ENCODE data around the gene TESK2. TPM values are rescaled to one million over a fixed set of nuclear protein-coding genes. Genes with fewer than 3 reads are reported as not detected.
A peak's percentile ranks its signal among the peaks of the same experiment; 100 is the strongest.

The TESK2 gene
- total and polyA plus RNA-seq, 10 donors: 3.2 to 11.5 (median 7.7) TPM

- no peaks in the 10 kb centered on the region for H3K4me1 ChIP-seq
- DNase-seq: no peak
- no peak overlapping the region for H3K4me3 ChIP-seq
- no peaks in the 10 kb centered on the region for H3K27me3 ChIP-seq (replicated peaks in 1 of 7)
- 85 to 95% (median 91%) methylated on average over 3 of the region's 3 CpGs for WGBS, 5 donors
- peaks cover 0 to 2% (median 0%) of the 10 kb centered on the region in 8 donors for H3K9me3 ChIP-seq
- H3K27ac ChIP-seq: no peak overlapping the region
- TF ChIP-seq CTCF (IDR thresholded peaks at IDR 0.05 in 8 of 11, conservative IDR thresholded peaks at IDR 0.05 in 3 of 11) (no peak), POLR2AphosphoS5 (IDR thresholded peaks at IDR 0.05) (no peak), POLR2A (IDR thresholded peaks at IDR 0.05) (no peak)
- H3K36me3 ChIP-seq: no peaks in the 10 kb centered on the region
- intact Hi-C loops (cut with DNase I; ENCODE audit: low total_unique reads): no loop called here
Measured at GRCh38 chr1:45314266-45314665, 176.7 kb downstream of the TESK2 start.

GRCh38 chr1:45306905-45307304, 184.1 kb downstream of the TESK2 start:
- 70 to 88% (median 84%) methylated on average over 3 of the region's 3 CpGs for WGBS, 5 donors

GRCh38 chr1:45306319-45306718, 184.6 kb downstream of the TESK2 start:
- no peak for DNase-seq
- TF ChIP-seq POLR2AphosphoS5 (IDR thresholded peaks at IDR 0.05) (no peak), POLR2A (IDR thresholded peaks at IDR 0.05) (no peak)
- Histone ChIP-seq H3K27ac (peak overlapping the region in 1 of 8 donors; percentile 15), H3K36me3 (no peaks in the 10 kb centered on the region), H3K27me3 (replicated peaks in 1 of 7) (no peaks in the 10 kb centered on the region), H3K4me1 (peaks cover 8 to 39% (median 21%) of the 10 kb centered on the region in 6 donors), H3K4me3 (no peak overlapping the region), H3K9me3 (peaks cover 0 to 2% (median 0%) of the 10 kb centered on the region in 8 donors)
- WGBS, 5 donors: 41 to 57% (median 46%) methylated on average over 8 of the region's 8 CpGs
- intact Hi-C loops (cut with DNase I; ENCODE audit: low total_unique reads): no loop called here

More at GRCh38 chr1:45306905-45307304, 184.1 kb downstream of the TESK2 start:
- H3K27me3 ChIP-seq (replicated peaks in 1 of 7): no peaks in the 10 kb centered on the region
- H3K36me3 ChIP-seq: no peaks in the 10 kb centered on the region
- peaks cover 8 to 39% (median 21%) of the 10 kb centered on the region in 6 donors for H3K4me1 ChIP-seq
- no peak for TF ChIP-seq CTCF (IDR thresholded peaks at IDR 0.05 in 8 of 11, conservative IDR thresholded peaks at IDR 0.05 in 3 of 11)
- TF ChIP-seq POLR2AphosphoS5 (IDR thresholded peaks at IDR 0.05): no peak
- no peak for TF ChIP-seq POLR2A (IDR thresholded peaks at IDR 0.05)
- no peak for DNase-seq
- H3K9me3 ChIP-seq: peaks cover 0 to 2% (median 0%) of the 10 kb centered on the region in 8 donors
- H3K27ac ChIP-seq: no peak overlapping the region
- no peak overlapping the region for H3K4me3 ChIP-seq
- intact Hi-C loops (cut with DNase I; ENCODE audit: low total_unique reads): no loop called here

- no peaks in the 10 kb centered on the region for H3K36me3 ChIP-seq
- H3K4me3 ChIP-seq: no peak overlapping the region
- H3K27ac ChIP-seq: peak overlapping the region in 5 of 8 donors; percentile 91 to 95 (median 95)
- WGBS, 5 donors: 92 to 96% (median 94%) methylated on average over 10 of the region's 10 CpGs
- H3K9me3 ChIP-seq: no peaks in the 10 kb centered on the region
- no peaks in the 10 kb centered on the region for H3K27me3 ChIP-seq (replicated peaks in 1 of 7)
- DNase-seq: no peak
- TF ChIP-seq CTCF (IDR thresholded peaks at IDR 0.05 in 8 of 11, conservative IDR thresholded peaks at IDR 0.05 in 3 of 11) (no peak), POLR2AphosphoS5 (IDR thresholded peaks at IDR 0.05) (no peak), POLR2A (IDR thresholded peaks at IDR 0.05) (no peak)
- H3K4me1 ChIP-seq: peaks cover 8 to 43% (median 23%) of the 10 kb centered on the region in 6 donors
- intact Hi-C loops (cut with DNase I; ENCODE audit: low total_unique reads): no loop called here
Measured at GRCh38 chr1:45305231-45305630, 185.7 kb downstream of the TESK2 start.
